NCI-H345 (cell line): ENCODE results near the gene ETNPPL.

Source experiments
- DNase-seq: peaks from one replicate; lab custom pipeline; 2025; lab: John Stamatoyannopoulos, UW

The ETNPPL gene

DNA sequence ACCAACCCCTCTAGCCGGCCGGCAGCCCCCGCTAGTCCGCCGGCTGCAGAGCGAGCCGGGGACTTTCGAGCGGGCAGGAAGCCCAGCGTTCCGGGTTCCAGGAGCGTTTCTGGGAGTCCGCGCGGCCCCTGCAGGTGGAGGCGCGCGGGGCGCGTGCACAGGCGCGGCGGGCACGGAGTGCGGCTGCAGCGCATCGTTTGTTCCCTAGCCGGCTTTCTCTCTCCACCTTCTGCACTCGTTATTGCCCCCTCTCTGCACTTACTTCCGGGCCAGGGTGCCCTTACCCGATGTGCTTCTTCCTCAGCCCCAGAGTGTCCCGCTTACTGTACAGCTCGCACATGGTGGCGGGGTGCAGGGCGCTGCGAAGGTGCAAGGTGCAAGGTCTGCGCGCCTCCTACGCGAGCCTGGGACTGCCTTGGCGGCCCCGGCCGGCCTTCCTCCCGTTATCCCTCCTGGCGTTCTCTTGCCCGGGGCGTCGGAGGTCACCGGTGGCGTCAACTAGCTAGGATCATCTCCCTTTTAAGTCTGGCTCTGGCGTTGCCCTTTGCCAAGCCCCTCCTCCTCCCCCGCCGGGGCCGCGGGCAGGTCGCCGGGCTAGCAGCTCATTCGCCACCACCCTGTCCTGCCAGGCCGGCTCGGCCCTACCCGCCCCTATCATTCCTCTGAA is at the start of gene ETNPPL:
TSS of gene ETNPPL (minus strand) at position 495 of the 667 bp plus-strand sequence. CDS start at position 340, 155 bp downstream.
- DNase-seq: no peak

- no peak for DNase-seq
These were observed 48.6 kb upstream of the ETNPPL start for GRCh38 chr4:108811486-108811885.

DNA sequence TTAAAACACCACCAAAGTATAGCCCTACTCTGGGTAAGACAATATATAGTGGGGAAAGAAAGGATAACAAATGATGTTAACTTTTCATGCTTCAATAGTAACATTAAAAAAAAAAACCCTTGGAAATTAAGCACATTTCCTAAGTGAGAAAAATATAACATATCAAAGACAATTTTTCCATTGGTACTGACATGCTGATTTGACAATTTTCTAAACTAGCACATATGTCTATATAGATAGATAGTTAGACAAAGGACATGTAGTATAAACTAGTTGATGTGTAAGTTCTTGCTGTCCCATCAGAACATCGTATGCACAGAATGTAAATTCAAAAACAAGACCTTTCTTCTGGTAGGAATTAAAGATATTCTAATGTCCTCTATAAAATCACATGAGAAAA is 47.2 kb upstream of the ETNPPL start:
- DNase-seq: no peak

- no peak for DNase-seq
These were observed 41.9 kb upstream of the ETNPPL start for GRCh38 chr4:108804648-108805273.

DNA sequence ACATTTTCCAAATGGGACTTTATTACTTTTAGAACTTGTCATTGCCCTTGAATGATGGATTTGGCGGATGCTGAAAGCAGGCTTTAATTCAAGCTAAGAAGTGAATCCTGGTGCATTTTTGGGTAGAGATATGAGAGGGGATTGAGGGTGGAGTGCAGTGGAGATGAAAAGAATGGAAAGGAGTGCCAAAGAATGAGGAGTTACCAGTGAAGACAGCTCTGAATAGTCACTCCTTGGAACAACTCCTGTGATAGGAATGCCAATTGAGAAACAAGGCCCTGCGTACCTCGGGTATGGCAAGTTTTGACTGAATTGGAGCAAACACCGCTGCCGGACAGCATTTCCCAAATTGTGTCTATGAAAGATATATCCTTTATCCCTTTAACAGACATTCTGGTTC is 36.5 kb upstream of the ETNPPL start:
- DNase-seq: no peak

GRCh38 chr4:108796173-108796572 is 33.3 kb upstream of the ETNPPL start:
- DNase-seq: no peak

DNA sequence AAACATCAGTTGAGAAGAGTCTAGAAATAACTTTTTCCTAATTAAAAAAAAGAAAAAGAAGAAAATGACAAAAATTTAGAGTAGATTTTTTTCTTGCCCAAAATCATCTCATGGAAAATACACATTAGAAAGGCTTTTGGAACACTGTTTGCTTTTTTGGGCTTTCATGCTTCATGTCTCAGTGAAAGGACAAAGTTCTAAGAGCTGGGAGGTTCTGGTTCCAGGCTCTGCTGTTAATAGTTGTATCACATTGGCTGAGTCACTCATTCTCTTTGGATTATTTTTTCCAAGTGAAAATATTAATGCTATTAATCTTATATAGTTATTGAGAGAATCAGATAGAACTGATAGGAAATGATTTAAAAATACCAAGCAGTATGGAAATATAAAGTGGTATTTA is 32.9 kb upstream of the ETNPPL start:
- no peak for DNase-seq

DNA sequence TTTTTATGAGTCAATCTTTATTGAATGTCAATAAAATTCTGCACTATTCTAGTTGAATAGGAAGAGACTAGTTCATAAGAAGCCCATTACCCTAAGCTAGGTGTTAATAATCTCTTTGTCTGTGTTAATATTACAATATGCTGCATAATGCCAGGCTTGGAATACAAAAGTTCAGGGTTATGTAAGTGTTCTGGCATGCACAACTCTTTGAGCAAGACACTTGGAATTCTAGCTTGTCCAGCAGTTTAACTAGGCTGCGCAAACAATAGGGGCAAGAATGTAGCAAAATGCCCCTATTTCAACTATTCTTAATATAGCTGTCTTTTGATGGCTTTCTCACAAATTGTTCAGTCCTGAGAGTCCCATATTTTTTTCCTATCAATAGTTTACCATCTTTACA is 31.3 kb upstream of the ETNPPL start:
- DNase-seq: no peak

GRCh38 chr4:108793415-108793814 is 30.6 kb upstream of the ETNPPL start:
- no peak for DNase-seq

GRCh38 chr4:108788731-108789130 is 25.9 kb upstream of the ETNPPL start:
- no peak for DNase-seq

GRCh38 chr4:108787724-108788123 is 24.9 kb upstream of the ETNPPL start:
- DNase-seq: no peak

DNA sequence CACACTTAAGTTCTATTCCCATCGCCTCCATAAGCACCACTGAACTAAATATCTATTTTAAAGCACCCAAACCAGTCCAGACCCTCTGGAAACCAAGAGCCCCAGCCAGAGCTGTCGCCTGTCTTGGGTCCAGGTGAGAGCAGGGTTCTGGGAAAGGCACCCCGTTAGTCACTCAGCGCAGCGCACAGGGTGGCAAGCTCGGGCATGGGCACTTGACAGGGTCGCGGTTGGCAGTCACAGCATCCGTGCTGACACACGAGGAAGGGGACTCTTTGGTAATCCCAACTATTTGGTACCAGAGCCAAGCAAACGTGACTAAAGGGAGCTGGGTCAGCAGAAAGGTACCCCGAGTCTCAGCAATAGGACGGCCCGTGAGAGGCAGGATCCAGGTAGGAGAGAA is 24.3 kb upstream of the ETNPPL start:
- DNase-seq: no peak

GRCh38 chr4:108786351-108786750 is 23.5 kb upstream of the ETNPPL start:
- no peak for DNase-seq

DNA sequence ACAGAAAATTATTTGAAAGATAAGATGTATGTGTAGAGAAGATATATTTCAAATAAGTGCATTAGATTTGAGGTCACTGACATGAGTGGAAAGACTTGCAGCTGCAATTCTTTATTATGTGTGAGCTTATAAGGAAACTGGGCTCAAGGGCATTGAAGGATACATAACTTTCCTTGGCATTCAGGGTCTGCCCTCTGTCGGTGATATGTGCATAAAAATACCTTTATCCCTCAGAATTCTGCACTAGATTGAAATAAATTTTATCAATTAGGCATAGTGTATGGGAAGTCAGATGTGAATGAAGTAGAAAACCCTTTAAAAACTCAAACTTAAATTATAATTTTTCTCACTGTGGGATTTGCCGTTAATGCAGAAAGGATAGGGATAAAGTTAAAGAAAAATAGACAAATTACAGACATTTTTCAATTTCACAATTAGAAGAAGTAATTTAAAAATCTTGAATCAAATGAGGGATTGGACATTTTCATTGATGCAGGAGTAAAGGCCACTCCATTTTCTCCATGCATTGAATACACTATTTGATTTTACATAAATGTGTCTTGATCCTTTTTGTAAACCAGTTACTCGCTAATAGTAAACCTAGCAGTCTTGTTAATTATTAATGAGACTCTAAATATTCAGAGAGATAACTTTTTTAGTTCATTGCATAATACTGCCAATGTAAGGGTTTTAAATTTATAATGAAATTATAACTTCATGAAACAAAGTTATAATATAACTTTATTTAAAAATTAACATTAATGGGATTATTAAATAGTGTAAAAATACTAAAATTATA is 21.0 kb upstream of the ETNPPL start:
- DNase-seq: no peak

DNA sequence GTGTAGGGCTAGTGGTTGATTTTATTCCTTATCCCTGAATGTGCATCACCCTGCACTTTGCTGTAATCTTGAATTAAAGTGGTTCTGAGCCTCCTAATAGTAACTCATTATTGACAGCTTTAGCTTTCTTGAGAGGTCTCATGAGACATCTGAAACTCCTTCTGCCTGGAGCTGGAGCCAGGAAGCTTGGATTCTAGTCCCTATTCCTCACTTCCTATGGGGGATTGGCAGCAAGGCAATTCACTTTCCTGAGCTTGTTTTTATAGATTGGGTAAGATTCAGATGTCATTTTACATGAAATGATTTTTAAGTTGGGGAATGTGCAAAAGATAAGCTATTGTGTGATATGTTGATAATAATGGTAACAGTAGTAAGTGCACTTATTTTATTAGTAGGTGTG is 17.1 kb upstream of the ETNPPL start:
- no peak for DNase-seq

DNA sequence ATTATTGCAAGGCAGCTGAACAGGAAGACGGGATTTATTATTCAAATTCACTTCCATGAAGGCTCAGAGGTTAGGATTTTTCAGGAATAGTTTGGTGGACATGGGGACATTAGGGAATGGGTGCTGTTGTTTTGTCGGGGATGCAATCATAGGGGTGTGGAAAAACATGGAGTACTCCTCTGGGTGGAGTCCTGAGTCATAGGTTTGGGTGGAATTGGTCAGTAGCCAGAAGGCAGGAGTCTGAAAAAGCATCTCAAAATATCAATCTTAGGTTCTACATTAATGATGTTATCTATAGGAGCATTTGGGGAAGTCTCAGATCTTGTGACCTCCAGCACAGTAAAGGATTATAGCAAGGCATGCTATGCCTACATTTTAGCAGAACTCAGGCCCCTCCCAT is 14.5 kb upstream of the ETNPPL start:
- DNase-seq: no peak

GRCh38 chr4:108775921-108776320 is 13.1 kb upstream of the ETNPPL start:
- no peak for DNase-seq

DNA sequence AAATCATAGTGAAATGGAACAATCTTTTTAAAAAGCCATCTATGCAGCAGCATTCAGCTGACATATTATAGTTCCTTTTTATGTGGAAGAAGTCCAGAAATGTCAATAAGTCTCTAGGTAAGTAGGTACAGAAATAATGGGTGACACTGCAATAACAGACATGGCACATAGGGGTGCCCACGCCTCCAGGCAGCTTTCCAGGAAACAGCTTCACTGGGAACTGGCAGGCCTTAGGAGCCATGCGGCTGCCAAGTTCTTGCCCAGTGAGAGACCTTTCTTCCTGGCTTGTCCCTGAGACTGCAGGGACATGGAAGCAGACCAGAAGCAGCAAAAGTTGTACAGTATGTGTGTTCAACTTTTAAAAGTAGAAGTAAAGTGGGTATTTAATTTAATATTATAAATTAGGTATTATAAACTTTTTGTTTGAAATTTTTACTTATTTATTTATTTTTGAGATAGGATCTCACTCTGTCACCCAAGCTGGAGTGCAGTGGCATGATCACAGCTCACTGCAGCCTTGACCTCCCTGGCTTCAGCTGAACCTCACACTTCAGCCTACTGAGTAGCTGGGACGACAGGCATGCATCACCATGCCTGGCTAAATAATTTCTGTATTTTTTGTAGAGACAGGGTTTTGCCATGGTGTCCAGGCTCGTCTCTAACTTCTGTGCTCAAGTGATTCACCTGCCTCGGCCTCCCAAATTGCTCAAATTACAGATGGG is 12.1 kb upstream of the ETNPPL start:
- DNase-seq: no peak

DNA sequence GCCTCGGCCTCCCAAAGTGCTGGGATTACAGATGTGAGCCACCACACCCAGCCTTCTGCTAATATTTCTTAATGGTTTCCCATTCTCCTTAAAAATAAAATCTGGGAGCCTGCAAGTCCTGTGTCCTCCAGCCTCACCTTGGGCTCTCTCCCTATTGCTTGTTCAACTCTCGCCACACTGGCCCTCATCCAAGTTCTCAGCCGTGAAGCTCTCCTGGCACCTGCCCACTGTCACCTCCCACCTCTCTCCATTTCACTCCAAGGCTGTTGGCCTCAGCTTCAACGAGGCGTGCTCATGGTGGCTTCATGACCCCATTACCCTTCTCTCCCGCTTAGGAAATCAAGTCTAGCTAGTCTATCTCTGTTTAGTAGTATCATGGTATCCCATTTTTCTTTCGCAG is 9.5 kb upstream of the ETNPPL start:
- no peak for DNase-seq

DNA sequence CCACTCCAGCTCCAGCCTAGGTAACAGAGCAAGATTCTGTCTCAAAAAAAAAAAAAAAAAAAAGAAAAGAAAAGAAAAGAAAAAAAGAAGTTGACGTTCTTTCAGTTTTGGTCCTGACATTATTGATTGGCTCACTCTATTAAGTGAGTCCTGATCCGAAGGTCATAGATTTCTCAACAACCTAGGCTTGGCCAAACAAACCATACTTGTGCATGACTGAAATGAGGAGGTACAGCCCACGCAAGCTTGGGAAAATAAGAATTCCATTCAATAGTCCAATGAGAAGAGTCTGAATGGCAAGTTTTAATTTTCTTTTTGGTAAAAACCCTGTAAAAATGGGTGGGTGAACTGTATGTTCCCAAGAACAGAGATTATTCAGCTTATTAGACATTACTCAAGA is 3.2 kb upstream of the ETNPPL start:
- DNase-seq: no peak

DNA sequence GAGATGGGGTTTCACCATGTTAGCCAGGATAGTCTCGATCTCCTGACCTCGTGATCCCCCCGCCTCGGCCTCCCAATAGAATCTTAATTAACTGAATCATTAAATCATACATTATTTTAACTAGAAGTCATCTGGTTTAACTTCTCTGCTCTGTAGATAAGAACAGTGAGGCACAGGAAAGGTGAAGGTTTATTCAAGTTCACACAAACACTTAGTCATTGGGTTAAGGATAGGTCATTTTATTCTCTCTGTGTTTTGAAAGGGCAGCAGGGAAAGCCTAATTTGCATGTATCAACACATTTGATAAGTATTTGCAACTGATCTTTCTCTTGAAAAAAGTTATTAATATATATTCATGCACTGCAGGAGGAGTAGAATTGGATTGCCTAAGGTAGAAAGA is 1.1 kb upstream of the ETNPPL start:
- DNase-seq: no peak

DNA sequence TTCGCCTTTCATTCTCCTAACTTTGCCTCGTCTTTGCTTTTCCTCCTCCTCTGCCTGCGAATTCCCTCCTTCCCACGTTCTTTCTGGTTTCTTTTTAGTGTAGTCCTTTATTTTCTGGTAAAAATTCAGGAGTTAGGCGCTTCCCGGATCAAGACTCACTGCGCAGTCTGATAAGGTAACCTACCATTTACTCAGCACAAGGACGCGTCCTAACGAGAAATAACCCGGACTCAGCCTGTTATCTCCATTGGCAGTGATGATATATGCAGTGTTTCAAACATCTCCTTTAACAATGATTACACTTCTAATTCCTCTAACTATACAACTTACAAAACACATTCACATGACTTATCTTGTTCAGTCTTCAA is 357 bp upstream of the ETNPPL start:
- no peak for DNase-seq

DNA sequence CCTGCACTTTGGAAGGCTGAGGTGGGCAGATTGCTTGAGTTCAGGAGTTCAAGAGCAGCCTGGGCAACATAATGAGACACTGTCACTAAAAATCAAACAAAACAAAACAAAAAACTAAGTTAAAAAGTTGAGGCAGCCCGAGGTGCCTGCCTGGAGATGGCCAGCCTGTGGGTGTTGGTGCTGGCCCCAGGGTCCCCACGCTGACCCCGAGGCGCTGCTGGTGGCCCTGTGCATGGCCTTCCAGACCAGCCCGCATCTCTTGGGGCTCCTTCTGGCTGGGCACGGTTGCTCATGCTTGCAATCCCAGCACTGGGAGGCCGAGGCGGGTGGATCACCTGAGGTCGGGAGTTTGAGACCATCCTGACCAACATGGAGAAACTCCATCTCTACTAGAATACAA is 4.4 kb downstream of the ETNPPL start:
- DNase-seq: no peak
